Endothelial cell of umbilical vein (primary cell): ENCODE results near the gene CFAP61. TPM values are rescaled to one million over a fixed set of nuclear protein-coding genes. Genes with fewer than 3 reads are reported as not detected.

Source experiments
- BruUV-seq: library from RNA; stranded (reverse); fragments of 400-500 nt; replicated peaks from 2 replicates; lab custom pipeline; 2021; lab: Mats Ljungman, UMichigan
- CTCF ChIA-PET: fragments of 300-600, 350-600 bp; sonication (Branson Sonifier 250); formaldehyde crosslinking; loops from one replicate; lab custom pipeline; 2021; ENCODE audit warnings: antibody characterized with exemption, inconsistent platforms; lab: Charles Lee
- POLR2A ChIA-PET: fragments of 300-600, 350-600 bp; sonication (Branson Sonifier 250); formaldehyde crosslinking; loops from one replicate; lab custom pipeline; 2021; ENCODE audit warnings: antibody characterized with exemption, inconsistent platforms; lab: Charles Lee
- DNase-seq: peaks from one replicate; pipeline ENCODE4 v3.0.0-alpha.2; 2011; ENCODE audit warnings: low read depth, low spot score
- FAIRE-seq: peaks from 2 replicates; lab custom pipeline; 2011; peaks lifted over from hg19 to GRCh38; lab: Jason Lieb, UNC
- H2AFZ ChIP-seq: 2 replicates; pipeline ENCODE4 v1.6.0; 2012; ENCODE audit warnings: low read depth, low read length, control low read depth, inconsistent platforms
- H3K27ac ChIP-seq: 2 replicates; pipeline ENCODE4 v1.5.1; 2011; ENCODE audit warnings: low read depth, mild to moderate bottlenecking, control low read depth, low read length, moderate library complexity; ENCODE audit not compliant: insufficient read depth
- H3K27me3 ChIP-seq, 2 experiments: 2 replicates each; pipeline versions ENCODE4 v1.6.0 to v1.6.1; 2011; ENCODE audit warnings: low read length in 2 of 2, mixed read lengths in 1 of 2; ENCODE audit not compliant: control insufficient read depth in 2 of 2, insufficient read depth in 2 of 2
- H3K36me3 ChIP-seq, 2 experiments: 2 replicates in 1 of 2; 3 replicates in 1 of 2; pipeline ENCODE4 v1.5.1; 2011; ENCODE audit warnings: low read length in 2 of 2, mild to moderate bottlenecking in 1 of 2, moderate library complexity in 1 of 2; ENCODE audit not compliant: control insufficient read depth in 2 of 2, insufficient read depth in 2 of 2; ENCODE audit errors: extremely low read depth in 1 of 2
- H3K4me1 ChIP-seq: 3 replicates; pipeline ENCODE4 v1.5.1; 2011; ENCODE audit warnings: mild to moderate bottlenecking, low read length; ENCODE audit not compliant: control insufficient read depth, insufficient read depth; ENCODE audit errors: extremely low read depth
- H3K4me2 ChIP-seq: 2 replicates; pipeline ENCODE4 v1.6.1; 2011; ENCODE audit warnings: low read length, control low read depth, mixed read lengths; ENCODE audit not compliant: insufficient read depth
- H3K4me3 ChIP-seq, 3 experiments: fragments of 200-600 bp in 1 of 3; sonication (generic), shearing (Covaris generic) in 1 of 3; replicated peaks in 1 of 3; 2 replicates each; pipeline ENCODE4 v1.5.1; 2011 to 2016; ENCODE audit warnings: control low read depth in 3 of 3, low read length in 3 of 3, mild to moderate bottlenecking in 2 of 3, inconsistent platforms in 1 of 3, low read depth in 1 of 3, moderate library complexity in 1 of 3; ENCODE audit not compliant: insufficient read depth in 1 of 3
- H3K79me2 ChIP-seq: 2 replicates; pipeline ENCODE4 v1.6.0; 2012; ENCODE audit warnings: low read length, inconsistent platforms; ENCODE audit not compliant: control insufficient read depth, insufficient read depth
- H3K9ac ChIP-seq: replicated peaks from 2 replicates; pipeline ENCODE3; 2011; ENCODE audit warnings: low read length, control low read depth; ENCODE audit not compliant: insufficient read depth; ENCODE audit errors: extremely low read depth
- H3K9me1 ChIP-seq: replicated peaks from 3 replicates; pipeline ENCODE4 v1.6.0; 2011; ENCODE audit warnings: mild to moderate bottlenecking, low read length; ENCODE audit not compliant: control insufficient read depth, insufficient read depth; ENCODE audit errors: extremely low read depth
- H3K9me3 ChIP-seq: replicated peaks from 2 replicates; pipeline ENCODE4 v1.5.1; 2012; ENCODE audit warnings: low read length, inconsistent platforms; ENCODE audit not compliant: control insufficient read depth, insufficient read depth
- H4K20me1 ChIP-seq: replicated peaks from 2 replicates; pipeline ENCODE3; 2011; ENCODE audit warnings: mild to moderate bottlenecking, low read length; ENCODE audit not compliant: control insufficient read depth, insufficient read depth; ENCODE audit errors: extremely low read depth
- EZH2 ChIP-seq: IDR thresholded peaks from 2 replicates; pipeline ENCODE4 v1.6.1; 2012; ENCODE audit warnings: borderline replicate concordance, low read depth, mild to moderate bottlenecking, moderate library complexity, low read length, inconsistent platforms; ENCODE audit not compliant: severe bottlenecking
- FOS ChIP-seq: IDR thresholded peaks from 2 replicates; pipeline ENCODE4 v1.6.1; 2011; ENCODE audit warnings: mild to moderate bottlenecking, low read length, moderate library complexity, borderline replicate concordance; ENCODE audit not compliant: insufficient read depth
- GATA2 ChIP-seq: IDR thresholded peaks from 2 replicates; pipeline ENCODE4 v1.7.0; 2011; ENCODE audit warnings: low read depth, mild to moderate bottlenecking, moderate library complexity, mixed read lengths, low read length; ENCODE audit not compliant: insufficient read length, insufficient read depth
- JUN ChIP-seq: IDR thresholded peaks from 2 replicates; pipeline ENCODE4 v1.6.1; 2011; ENCODE audit warnings: borderline replicate concordance, low read depth; ENCODE audit not compliant: insufficient read length, insufficient read depth
- MAX ChIP-seq: IDR thresholded peaks from 2 replicates; pipeline ENCODE4 v1.6.1; 2011; ENCODE audit not compliant: insufficient read depth, insufficient read length
- MYC ChIP-seq: IDR thresholded peaks from one replicate; pipeline ENCODE4 v1.6.1; 2011; ENCODE audit warnings: mild to moderate bottlenecking, low read depth, low read length
- POLR2A ChIP-seq: IDR thresholded peaks from 2 replicates; pipeline ENCODE4 v1.6.1; 2012; ENCODE audit warnings: low read depth, mild to moderate bottlenecking, control low read depth, low read length
- POLR2AphosphoS5 ChIP-seq: IDR thresholded peaks from 2 replicates; pipeline ENCODE4 v1.6.1; 2012; ENCODE audit warnings: low read depth, mild to moderate bottlenecking, control low read depth, low read length, moderate library complexity; ENCODE audit not compliant: insufficient read depth
- dilution Hi-C: fragments of 300-500 bp; cut with MboI; formaldehyde crosslinking; loops from one replicate; pipeline ENCODE4 v1.15.0; 2019; ENCODE audit warnings: low sequenced_read_pairs; ENCODE audit not compliant: extremely low pct_ligation_motif_present
- intact Hi-C: fragments of 100-400 bp; cut with micrococcal nuclease; formaldehyde crosslinking; loops from one replicate; pipeline ENCODE4 v1.10.0; 2022
- polyA plus RNA-seq, 4 experiments: library from polyadenylated mRNA; depleted of rRNA in 3 of 4; stranded (reverse) in 3 of 4; unstranded in 1 of 4; fragments of >200 nt; gene quantifications; 2 replicates each; pipeline versions ENCODE4 v1.2.1 to v1.2.3, GENCODE V29; 2011 to 2012; ENCODE audit warnings: missing spikeins in 1 of 4
- total RNA-seq: library from RNA; stranded (reverse); gene quantifications from 2 replicates; pipeline ENCODE4 v1.2.3, GENCODE V29; 2021
- TF ChIP-seq, protein P1 (sequence below), 2 donors: IDR thresholded peaks; 1 replicate in 1 of 2; 2 replicates in 1 of 2; pipeline ENCODE4 v1.5.1; 2011; ENCODE audit warnings: low read length in 2 of 2, mild to moderate bottlenecking in 2 of 2, moderate library complexity in 2 of 2, control low read depth in 1 of 2, inconsistent platforms in 1 of 2, low read depth in 1 of 2; ENCODE audit not compliant: insufficient read depth in 1 of 2; ENCODE audit errors: extremely low read depth in 1 of 2

Gene CFAP61
- total and polyA plus RNA-seq, 2 donors (not counting 3 experiments of a cell fraction or from before 2014, with no cell fraction given): not detected

GRCh38 chr20:20079102-20079784 lies 26.9 kb downstream of the CFAP61 start:
- no peaks in the 10 kb centered on the region for H3K9me1 ChIP-seq
- intact Hi-C loops: no loop called here
- no peak overlapping the region for H3K4me2 ChIP-seq
- CTCF ChIA-PET: interaction anchor here (0.8 kb wide), 1 partner anchor 26 kb away, joined by 3 read pairs; no protein-coding TSS in a partner anchor
- H3K27ac ChIP-seq: no peak overlapping the region
- POLR2A ChIA-PET: no interaction called here
- H3K79me2 ChIP-seq: no peaks in the 10 kb centered on the region
- H2AFZ ChIP-seq: no peak overlapping the region
- no peaks in the 10 kb centered on the region for H3K36me3 ChIP-seq
- DNase-seq (no peak), FAIRE-seq (no peak)
- no peaks in the 10 kb centered on the region for H3K9me3 ChIP-seq
- no peaks in the 10 kb centered on the region for H3K4me1 ChIP-seq
- no peak for TF ChIP-seq FOS
- no peak for TF ChIP-seq JUN
- TF ChIP-seq EZH2: no peak
- TF ChIP-seq POLR2A: no peak
- no peak for TF ChIP-seq MYC
- TF ChIP-seq MAX: no peak
- no peak for TF ChIP-seq POLR2AphosphoS5
- TF ChIP-seq, protein P1, sequence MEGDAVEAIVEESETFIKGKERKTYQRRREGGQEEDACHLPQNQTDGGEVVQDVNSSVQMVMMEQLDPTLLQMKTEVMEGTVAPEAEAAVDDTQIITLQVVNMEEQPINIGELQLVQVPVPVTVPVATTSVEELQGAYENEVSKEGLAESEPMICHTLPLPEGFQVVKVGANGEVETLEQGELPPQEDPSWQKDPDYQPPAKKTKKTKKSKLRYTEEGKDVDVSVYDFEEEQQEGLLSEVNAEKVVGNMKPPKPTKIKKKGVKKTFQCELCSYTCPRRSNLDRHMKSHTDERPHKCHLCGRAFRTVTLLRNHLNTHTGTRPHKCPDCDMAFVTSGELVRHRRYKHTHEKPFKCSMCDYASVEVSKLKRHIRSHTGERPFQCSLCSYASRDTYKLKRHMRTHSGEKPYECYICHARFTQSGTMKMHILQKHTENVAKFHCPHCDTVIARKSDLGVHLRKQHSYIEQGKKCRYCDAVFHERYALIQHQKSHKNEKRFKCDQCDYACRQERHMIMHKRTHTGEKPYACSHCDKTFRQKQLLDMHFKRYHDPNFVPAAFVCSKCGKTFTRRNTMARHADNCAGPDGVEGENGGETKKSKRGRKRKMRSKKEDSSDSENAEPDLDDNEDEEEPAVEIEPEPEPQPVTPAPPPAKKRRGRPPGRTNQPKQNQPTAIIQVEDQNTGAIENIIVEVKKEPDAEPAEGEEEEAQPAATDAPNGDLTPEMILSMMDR (IDR thresholded peaks at IDR 0.05; ENCODE audit: extremely low read depth in 1 of 2, insufficient read depth in 1 of 2, low read depth in 1 of 2, low read length in 2 of 2): no peak
- TF ChIP-seq GATA2: no peak
- H4K20me1 ChIP-seq: no peaks in the 10 kb centered on the region
- H3K27me3 ChIP-seq: peaks cover 13 to 23% of the 10 kb centered on the region in 2 experiments
- no peak overlapping the region for H3K9ac ChIP-seq
- BruUV-seq: no TSS peak
- no peak overlapping the region for H3K4me3 ChIP-seq
- dilution Hi-C loops: no loop called here
